NCI-H82 treated with DMSO at 0.1 percent for 48 hours (cell line): ENCODE results near the gene GNB1L.
"Not testable (repeated sequence)": the region's sequence is repeated elsewhere in the genome, so short reads cannot be mapped to it uniquely, and the experiment has no call there.

Source experiments
- DNase-seq: peaks from one replicate; lab custom pipeline; 2025; ENCODE audit not compliant: unreplicated experiment; lab: John Stamatoyannopoulos, UW

The GNB1L gene

DNA sequence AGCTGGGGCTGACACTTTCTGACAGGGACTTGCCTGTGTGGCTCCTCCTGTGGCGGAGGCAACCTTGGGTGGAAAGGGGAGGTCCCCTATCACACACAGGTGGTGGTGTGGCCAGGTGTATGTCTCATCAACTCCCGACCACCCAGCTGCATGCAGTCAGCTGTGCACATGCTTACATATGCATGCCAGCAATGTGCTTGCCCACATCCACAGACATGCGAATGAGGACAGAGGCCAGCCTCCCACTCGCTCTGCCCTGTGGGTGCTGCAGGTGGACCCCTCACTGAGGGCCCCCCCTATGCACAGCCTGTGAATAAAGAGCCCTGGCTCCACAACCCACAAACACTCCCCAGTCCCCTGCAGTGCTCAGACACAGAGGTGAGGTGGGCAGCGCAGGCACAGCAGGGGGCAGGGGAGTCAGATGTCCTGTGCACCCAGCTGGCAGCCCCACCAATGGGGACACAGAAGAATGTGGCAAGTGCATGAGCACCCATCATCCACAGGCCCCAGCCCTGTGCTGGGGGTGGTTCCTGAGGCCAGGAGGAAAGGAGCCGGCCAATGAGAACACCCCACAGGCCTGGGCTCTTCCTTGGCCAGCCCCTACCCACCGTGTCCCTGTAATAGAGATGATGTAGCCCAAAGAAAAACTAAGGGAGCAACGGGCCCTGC, 9.5 kb downstream of the GNB1L start:
- DNase-seq, result no peak

DNA sequence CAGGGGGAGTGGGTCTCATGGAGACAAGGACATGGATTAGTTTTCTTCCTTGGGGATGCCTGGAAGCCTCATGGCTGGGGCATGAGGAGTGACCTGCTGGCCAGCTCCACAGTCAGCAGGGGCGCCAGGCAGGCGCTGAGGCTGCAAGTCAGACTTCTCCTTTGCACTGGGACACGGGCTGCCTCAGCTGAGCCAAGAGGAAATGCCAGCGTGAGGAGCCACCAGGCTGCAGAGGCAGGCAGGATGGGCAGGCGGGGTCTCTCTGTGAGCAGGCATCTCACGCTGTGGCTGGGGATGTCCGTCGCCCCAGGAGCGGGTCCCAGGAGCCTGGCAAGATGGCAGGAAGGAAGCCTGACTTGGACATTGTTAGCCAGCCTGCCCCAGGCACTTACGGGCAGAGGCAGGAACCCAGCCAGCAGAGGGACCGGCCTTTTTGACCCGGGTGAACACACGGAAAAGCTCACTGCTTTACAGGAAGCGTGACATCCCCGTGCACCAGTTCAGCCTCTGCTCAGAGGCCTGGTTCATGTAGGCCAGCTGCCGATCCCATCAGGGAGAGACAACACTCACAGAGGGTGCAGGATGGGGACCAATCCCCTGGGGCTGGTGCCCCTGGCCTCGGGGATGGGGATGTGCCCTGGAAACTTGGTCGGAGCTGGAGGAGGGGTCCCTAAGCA, 10.2 kb downstream of the GNB1L start:
- no peak for DNase-seq

DNA sequence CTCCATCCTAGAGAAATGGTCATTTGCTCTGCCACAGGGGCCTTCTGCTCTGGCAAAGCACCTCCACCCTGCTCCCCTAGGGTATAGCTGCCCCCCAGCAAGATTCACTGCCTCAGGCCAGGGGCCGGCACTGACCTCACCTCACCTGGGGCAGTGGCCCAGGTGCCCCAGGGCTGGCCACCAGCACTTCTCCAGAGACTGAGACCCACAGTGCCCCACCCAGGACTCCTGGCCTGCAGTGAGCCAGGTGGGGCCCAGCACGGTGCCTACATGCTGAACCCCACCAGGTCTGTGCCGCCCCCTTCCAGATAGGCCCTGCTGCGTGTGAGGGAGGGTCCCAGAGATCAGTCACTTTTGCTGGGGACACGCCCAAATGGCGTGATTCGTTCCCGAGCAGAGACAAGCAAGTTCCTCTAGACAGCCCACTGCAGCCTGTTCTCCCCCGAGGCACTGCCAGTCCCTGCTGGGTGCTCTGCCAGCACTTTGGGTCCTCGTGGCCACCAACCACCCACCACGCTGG, 10.8 kb downstream of the GNB1L start:
- no peak for DNase-seq

DNA sequence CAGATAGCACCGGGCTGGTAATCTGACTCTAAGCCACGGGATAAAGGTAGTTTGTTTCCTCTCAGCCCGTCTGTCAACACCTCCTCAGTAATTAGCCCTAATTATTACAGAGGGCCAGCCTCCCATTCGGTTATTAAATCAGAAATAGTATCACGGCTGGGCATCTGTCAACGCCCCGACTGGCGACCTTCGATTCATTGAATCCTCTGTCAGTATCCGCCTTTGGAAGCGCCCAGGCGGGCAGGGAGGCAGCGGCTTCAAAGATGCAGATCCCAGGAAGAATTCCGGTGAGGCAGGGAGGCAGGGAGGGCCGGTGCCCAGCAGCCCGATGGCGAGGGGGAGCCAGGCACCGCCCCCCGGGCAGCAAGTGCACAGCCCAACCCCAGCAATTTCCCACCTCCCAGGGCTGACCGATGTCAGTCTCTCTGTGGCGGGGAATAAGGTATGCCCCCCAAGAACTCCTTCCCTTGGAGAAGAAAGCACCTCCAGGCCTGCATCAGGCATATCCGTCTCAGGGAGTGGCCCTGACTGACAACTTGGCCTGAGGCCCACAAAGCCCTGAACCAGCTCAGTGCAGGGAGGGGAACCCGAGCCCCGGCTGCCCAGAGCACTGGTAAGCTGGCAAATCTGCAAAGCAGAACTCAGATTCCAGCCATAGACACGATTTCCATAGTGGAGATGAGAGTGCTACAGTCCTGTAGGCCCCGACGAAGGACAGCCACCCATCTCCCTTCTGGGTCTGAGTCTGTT, 11.4 kb downstream of the GNB1L start:
- peak; percentile 72 for DNase-seq

DNA sequence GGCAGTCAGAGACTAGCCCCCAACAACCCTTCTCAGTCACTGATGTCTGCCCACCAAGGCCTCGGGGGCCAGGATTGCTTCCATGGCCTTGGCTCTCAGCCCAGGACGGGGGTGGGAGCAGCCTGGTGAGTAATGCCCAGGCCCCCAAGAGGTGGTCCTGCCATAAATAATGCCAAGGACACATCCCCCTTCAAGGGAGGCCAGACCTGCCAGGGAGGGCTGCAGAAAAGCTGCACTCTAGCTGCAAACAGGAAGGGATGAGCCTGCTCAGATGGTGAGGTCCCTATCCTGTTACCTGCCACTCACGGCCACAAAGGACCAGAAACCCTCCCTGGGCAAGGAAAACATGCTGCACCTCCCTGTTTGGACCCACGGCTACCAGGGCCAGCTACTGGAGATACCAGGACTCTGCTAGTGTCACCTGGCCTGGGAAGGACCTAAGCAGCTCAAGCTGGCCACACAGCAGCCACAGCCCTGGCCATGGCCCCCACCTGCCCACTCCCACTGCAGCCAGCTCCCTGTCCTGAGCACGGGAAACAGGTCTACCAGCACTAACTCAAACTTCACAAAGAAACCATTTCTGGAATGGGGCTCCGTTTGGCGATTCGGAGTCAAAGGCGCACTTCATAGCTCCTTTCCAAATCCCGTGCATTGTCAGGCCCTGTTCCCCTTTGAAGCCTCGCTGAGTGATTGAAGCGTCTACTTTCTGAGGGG, 12.1 kb downstream of the GNB1L start:
- DNase-seq, result no peak

DNA sequence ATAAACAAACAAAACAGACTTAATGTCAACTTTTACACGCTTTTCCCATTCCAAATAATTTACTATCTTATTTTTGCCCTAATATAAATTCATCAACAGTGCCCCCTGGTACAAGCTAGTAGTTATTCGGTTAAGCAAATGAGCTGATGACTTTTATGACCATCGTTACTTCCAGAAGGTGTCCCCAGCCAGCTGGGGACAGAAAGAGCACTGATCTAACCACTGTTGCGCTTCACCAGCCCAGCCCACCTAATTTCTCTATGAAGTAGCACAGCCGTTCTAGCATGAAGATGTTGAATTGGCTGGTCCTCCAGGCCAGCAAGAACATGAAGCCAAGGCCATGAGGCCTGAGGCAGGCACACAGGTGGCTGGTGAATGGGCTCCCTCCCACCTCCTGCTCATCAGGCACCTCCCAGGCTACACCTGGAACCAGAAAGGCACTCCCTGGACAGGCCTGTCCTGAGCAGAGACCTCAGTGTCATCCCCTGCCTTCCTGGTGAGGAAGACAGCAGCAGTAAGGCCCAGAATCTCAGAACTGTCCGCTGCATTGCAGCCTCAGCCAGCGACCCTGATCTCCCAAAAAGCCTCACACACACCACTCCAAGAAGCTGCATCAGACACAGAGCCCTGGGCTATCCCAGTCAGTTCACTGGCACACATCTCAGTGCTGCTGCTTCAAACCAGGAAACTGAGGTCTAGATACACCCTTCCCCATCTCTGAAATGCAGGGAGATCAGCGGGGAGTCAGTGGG, 12.9 kb downstream of the GNB1L start:
- no peak for DNase-seq

DNA sequence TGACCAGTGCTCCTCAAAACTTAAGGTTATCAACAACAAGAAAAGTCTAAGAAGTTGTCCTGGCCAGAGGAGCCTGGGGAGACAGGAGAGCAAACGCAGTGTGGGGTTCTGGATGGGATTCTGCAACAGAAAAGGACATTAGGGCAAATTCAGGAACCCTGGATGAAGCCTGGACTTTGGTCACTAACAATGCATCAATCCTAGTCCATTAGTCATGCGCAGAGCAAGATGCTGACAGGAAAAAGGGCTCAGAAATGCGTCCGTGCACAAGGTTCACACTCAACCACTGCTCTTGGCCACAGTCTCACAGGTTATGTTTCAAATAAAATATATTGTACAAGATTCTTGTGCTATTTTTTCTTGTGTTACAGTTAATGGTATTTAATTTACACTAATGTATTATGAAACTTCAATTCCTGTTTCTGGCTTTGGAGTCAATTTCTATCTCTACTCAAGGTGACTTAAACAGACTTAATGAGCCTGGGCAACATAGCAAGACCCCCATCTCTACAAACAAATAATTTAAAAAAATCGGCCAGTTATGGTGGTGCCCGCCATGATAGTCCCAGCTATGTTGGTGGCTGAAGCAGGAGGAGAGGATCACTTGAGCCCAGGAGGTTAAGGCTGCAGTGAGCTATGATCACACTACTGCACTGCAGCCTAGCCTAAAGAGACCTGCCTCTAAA, 13.6 kb downstream of the GNB1L start:
- no peak for DNase-seq

DNA sequence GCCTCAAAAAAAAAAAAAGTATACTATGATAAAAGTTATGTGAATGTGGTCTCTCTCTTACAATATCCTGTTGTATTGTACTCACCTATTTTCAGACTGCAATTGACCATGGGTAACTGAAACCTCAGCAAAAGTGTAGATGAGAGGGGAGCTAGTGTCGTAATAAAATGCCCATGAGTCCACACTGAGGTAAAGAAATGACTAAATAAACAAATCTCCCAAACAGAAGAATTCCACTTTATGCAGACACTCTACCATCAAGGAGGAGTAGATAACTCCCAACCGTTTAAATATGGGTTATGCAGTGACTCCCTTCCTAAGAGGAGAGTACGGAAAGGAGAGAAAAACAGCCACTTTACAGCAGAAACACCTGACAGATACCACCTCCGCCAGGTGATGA, 14.6 kb downstream of the GNB1L start:
- DNase-seq, result no peak

DNA sequence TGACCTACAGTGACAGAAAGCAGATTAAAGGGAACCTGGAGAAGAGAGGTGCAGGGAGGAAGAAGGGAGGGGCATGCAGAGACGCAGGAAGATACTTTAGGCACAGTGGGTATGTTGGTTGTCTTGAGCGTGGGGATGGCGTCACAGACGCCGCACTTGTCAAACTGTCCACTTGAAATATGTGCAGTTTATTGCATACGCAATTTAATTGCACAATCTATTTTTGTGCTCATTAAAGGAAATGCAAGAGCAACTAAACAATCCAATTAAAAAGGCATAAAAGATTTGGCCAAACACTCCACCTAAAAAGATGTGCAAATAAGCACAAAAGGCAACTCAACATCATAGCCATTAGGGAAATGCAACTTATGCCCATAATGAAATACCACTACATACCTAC, 16.8 kb downstream of the GNB1L start:
- DNase-seq, result no peak

DNA sequence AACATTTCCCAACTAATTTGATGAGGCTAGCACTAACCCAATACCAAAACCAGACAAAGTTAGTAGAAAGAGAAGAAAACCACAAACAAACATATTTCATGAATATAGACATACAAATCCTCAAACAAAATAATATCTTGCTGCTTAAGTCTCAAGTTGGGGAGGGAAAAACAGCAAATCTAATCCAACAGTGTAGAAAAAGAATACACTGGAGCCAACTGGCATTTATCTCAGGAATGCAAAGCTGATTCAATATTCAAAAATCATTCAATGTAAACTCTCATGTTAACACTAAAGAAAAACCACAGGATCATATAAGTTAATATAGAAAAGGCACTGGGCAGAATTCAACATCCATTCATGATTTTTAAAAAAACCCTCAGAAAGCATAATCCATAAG, 18.2 kb downstream of the GNB1L start:
- DNase-seq, result no peak

DNA sequence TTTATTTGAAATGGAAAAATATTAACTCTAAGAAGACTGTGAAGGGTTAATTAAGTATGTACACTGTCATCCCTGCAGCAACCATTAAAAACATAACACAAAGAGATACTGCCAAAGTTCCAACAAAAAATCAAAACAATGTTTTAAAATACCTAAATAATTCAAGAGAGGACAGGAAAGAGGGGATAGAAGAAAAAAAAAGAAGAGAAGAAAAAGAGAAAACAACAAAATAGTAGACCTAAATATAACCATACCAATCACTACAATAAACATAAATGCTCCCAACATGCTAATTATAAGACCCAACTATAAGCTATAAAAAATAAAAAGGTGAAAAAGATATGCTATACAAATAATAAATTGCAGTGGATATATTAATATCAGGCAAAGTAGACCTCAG, 20.1 kb downstream of the GNB1L start:
- DNase-seq, result no peak

DNA sequence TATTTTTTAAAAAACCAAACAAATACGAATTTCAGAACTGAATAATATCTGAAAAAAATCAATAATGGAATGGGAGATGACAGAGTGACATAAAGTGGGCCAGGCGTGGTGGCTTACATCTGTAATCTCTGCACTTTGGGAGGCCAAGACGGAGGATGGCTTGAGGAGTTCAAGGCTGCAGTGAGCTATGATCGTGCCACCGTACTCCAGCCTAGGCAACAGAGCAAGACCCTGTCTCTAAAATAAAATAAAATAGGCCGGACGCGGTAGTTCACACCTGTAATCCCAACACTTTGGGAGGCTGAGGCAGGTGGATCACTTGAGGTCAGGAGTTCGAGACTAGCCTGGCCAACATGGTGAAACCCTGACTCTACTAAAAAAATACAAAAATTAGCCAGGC, 21.3 kb downstream of the GNB1L start:
- not testable (repeated sequence) for DNase-seq

DNA sequence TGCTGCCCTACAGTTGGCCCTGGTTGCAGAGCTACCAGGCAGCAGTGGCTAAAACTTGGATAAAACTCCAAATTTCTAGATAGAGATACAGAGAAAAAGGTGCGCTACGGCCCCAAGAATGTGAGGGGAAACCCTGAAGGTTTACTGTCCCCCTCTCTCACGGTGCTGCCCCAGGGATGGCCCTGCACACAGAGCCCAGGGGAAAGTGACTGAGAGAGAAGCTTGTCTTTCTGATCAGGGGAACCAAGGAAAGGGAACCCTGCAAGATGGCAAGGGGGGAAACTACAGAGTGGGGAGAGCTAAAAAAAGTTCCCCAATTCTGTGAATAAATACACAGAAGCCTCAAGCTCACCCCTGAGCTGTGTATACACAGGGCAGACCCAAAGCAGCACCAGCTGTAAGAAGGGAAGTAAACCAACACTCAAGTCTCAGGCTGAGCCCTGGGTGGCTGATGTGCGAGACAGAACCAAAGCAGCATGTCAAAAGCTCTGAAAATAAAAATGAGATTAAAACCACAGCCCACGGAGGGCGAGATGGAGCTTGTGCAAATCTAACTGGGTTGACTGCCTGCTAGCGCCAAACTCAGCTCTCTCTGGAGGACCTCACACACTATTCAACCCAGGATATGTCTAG, 22.1 kb downstream of the GNB1L start:
- no peak for DNase-seq

DNA sequence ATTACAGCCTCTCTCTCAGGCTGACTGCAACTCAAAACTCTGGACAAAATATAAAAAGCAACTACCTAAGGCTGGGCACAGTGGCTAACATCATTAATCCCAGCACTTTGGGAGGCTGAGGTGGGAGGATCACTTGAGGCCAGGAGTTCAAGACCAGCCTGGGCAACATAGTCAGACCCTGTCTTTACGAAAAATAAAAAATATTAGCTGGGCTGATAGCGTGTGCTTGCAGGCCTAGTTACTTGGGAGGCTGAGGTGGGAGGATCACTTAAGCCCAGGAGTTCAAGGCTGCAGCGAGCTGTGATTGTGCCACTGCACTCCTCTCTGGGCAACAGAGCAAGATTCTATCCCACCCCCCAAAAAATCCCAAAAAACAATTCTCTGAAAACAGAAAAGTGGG, 22.7 kb downstream of the GNB1L start:
- DNase-seq, result not testable (repeated sequence)

DNA sequence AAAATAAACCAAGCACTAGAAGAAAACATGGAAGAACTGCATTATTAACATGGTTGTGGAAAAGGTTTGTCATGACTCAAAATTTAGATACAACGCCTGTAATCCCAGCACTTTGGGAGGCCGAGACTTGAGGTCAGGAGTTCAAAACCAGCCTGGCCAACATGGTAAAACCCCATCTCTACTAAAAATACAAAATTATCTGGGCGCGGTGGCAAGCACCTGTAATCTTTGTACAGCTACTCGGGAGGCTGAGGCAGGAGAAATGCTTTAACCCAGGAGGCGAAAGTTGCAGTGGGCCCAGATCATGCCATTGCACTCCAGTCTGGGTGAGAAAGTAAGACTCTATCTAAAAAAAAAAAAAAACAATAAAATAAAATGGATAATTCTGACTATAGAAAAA, 23.7 kb downstream of the GNB1L start:
- DNase-seq, result no peak

DNA sequence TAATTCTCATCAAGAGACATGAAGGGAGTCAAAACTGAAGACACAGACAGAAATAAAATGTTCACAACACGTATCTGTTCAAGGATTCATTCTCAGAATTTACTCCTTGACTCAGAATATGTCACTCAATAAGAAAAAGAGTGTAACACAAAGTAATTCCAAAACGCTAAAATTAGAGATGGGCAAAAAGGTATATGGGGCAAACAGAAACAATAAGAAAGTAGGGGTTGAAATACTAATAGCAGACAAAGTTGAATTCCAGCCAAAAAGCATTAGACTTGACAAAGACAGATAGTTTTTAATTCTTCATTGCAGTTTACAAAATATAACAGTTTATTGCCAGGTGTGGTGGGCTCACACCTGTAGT, 26.7 kb downstream of the GNB1L start:
- DNase-seq, result no peak

DNA sequence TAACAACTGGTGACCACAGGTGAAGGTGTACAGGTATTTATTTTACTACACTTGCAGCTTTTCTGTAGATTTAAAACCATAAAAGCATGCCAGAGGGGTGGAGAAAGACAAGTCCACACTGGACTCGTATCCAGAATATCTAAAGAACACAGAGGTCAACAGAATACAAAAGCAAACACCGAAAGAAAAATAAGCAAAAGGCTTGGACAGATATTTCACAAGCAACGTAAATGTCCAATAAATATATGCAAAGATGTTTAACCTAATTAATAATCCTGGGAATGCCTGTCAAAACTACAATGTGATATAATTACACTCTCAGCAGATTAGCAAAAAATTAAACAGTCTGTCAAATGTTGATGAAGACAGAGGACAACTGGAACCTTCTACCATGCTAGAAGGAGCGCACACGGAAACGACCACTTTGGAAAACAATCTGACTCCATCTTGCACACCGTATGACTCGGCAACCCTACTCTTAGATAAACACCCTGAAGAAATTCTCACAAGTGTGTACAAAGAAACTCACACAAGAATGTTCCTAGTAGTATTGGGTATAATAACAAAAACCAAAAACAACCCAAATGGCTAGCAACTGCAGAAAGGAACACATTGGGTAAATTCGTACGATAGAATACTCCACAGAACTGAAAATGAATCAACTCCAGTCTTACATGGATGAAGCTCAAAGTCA, 27.2 kb downstream of the GNB1L start:
- DNase-seq, result no peak

DNA sequence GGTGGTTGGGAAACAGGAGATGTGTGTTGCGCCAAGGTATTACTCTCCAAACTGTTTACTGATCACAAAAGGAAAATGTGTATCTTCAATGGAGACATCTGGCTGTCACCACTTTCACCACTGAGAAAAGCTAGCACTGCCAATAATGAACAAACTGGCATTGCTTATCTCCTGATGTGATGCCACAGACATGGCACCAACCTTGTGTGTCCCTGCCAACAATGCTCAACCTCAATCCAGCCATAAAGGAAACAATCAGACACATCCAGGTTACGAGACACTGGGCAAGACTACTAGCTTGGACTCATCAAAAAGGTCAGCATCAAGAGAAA, 28.1 kb downstream of the GNB1L start:
- DNase-seq, result no peak

DNA sequence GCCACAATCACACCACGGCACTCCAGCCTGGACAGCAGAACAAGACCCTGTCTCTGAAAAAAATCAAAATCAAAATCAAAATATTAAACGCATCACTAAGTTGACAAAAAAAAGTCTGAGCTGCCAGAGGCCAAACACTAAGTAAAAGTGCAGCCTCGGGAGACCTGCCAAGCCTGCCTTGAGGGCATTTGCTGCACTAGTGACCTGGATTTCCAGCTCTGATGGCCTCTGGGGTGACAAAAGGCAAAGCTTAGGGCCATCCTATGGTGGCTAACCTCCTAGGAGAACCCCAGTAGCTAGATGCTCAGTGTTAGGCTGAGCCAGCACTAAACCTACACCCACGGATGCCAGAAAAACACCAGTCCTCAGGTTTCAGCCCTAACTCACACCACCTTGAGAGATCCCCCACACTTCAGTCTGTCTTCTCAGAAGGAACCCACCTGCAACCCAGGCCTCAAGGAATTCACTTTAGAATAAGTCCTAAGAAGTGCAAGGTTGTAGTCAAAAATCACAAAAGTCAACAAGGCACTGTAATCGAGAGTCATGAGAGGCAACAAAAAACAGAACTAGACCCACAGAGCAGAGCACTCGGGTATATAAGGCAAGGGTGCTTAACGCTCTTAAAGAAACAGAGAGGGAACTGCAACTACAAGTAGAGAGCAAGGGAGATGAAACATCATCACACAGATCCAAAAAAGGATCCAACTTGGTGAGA, 28.6 kb downstream of the GNB1L start:
- no peak for DNase-seq
